ENCODE results near the gene NDC1. TPM values are rescaled to one million over a fixed set of nuclear protein-coding genes. Genes with fewer than 3 reads are reported as not detected.

Gene NDC1
- total RNA-seq, 2 experiments from 2014 or later: 23.2 to 24.7 TPM

DNA sequence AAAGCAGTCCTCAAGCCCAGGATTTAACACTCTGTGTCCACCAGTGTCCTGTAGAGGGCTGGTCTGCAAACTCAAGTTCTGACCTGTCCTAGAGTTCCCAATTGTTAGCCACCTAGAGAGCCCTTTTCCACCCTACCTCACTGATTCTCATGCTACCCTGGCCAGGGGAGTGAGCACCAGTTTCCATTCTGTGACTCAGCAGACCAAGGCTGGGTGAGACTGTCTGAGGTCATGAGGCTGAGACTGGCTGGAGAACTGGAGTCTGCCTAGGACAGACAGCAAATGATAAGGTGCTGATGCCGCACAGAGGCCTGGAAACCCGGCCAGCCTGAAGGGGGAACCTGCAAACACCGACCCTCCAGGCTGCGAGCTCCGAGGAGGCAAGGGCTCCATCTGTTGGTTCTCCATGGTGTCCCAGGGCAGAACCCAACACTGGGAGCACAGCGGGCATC is 112.8 kb downstream of the NDC1 start:
- no peak for DNase-seq
- Mint-ChIP-seq H3K36me3 (ENCODE audit: low read depth) (no peaks in the 10 kb centered on the region), H3K27me3 (peaks cover 8% of the 10 kb centered on the region), H3K4me3 (no peak overlapping the region), H3K9me3 (no peaks in the 10 kb centered on the region), H3K4me1 (no peaks in the 10 kb centered on the region), H3K27ac (no peak overlapping the region)
- POLR2A ChIA-PET: no interaction called here
- CTCF ChIA-PET: interaction anchor here (0.6 kb wide), 1 partner anchor 9 kb away, joined by 3 read pairs; no protein-coding TSS in a partner anchor

DNA sequence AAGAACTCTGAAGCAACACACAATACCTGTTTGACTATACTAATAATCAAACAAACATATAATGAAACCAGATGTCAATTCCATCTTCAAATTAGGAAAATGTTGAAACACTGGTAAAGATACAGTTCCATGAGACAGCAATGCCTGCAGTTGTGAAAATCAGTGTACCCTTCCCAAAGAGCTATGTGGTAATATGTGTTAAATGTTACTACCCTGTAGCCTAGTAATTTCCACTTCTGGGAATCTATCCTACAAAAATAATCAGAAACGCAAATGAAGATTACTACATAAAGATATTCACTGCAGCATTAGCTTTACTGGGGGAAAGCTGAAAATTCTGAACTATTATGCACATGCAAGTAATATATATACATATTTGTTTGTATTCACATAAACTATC is 116.1 kb downstream of the NDC1 start:
- CTCF ChIA-PET: no interaction called here
- H3K9me3 Mint-ChIP-seq: no peaks in the 10 kb centered on the region
- DNase-seq: no peak
- no peak overlapping the region for H3K4me3 Mint-ChIP-seq
- no peaks in the 10 kb centered on the region for H3K4me1 Mint-ChIP-seq
- H3K36me3 Mint-ChIP-seq (ENCODE audit: low read depth): no peaks in the 10 kb centered on the region
- POLR2A ChIA-PET: no interaction called here
- H3K27ac Mint-ChIP-seq: no peak overlapping the region
- H3K27me3 Mint-ChIP-seq: peaks cover 13% of the 10 kb centered on the region

DNA sequence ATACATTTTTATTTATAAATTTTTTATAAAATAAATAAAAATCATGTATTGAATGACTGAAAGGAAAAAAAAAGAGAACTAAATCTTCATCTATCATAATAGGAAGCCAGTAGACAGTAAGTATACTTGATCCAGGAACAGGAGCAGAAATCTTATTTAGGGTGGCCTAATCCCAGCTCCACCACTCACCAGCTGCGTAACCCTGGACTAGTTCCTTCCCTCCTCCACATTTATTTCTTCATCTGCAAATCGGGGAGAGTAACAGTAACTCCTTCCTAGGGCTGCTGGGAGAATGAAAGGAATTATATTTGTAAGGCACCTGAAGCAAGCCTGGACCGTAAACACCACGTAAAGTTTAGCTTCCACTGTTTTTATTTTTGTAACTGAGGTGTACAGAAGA is 117.0 kb downstream of the NDC1 start:
- Mint-ChIP-seq H3K27me3 (peaks cover 13% of the 10 kb centered on the region), H3K4me3 (no peak overlapping the region), H3K36me3 (ENCODE audit: low read depth) (no peaks in the 10 kb centered on the region), H3K4me1 (no peaks in the 10 kb centered on the region), H3K27ac (no peak overlapping the region), H3K9me3 (no peaks in the 10 kb centered on the region)
- ChIA-PET CTCF (no interaction called here), POLR2A (no interaction called here)
- DNase-seq: no peak

DNA sequence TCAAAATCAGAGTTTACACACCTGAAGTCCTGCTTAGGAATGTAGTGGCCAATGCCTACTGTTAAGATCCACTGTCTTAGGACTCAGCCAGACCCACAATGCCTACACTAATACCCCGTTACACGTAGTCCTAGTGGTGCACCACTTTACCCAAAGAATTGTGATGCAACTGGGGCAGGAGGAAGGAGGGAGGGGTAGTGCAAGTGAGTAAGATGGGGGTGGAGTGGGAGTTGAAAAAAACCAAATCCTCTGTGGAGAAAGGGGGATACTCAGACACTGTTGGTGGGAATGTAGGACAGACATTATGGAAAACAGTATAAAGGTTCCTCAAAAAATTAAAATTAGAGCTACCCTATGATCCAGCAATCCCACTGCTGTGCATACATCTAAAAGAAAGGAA is 118.6 kb downstream of the NDC1 start:
- Mint-ChIP-seq H3K9me3 (no peaks in the 10 kb centered on the region), H3K4me3 (no peak overlapping the region), H3K4me1 (no peaks in the 10 kb centered on the region), H3K36me3 (ENCODE audit: low read depth) (no peaks in the 10 kb centered on the region), H3K27me3 (peaks cover 13% of the 10 kb centered on the region), H3K27ac (no peak overlapping the region)
- DNase-seq: no peak
- POLR2A ChIA-PET: no interaction called here
- CTCF ChIA-PET: no interaction called here

DNA sequence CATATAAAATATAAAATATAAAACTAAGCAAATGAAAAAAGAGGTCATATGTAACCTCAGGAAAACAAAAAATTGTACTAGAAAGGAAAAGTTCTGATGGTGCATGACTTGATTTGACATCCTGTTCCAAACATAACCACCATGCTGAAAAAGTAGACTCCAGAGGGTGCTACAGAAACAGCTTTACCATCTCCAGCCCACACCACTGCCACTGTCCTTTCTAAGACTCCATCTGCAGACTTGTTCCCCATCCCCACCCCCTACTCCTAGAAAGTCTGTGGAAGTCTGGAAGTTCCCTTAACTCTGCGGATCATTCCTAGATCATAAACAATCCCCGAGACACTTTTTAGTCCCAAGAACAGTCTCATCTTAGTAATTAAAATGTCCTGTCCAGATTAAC is 119.7 kb downstream of the NDC1 start:
- H3K4me1 Mint-ChIP-seq: no peaks in the 10 kb centered on the region
- no peaks in the 10 kb centered on the region for H3K36me3 Mint-ChIP-seq (ENCODE audit: low read depth)

DNA sequence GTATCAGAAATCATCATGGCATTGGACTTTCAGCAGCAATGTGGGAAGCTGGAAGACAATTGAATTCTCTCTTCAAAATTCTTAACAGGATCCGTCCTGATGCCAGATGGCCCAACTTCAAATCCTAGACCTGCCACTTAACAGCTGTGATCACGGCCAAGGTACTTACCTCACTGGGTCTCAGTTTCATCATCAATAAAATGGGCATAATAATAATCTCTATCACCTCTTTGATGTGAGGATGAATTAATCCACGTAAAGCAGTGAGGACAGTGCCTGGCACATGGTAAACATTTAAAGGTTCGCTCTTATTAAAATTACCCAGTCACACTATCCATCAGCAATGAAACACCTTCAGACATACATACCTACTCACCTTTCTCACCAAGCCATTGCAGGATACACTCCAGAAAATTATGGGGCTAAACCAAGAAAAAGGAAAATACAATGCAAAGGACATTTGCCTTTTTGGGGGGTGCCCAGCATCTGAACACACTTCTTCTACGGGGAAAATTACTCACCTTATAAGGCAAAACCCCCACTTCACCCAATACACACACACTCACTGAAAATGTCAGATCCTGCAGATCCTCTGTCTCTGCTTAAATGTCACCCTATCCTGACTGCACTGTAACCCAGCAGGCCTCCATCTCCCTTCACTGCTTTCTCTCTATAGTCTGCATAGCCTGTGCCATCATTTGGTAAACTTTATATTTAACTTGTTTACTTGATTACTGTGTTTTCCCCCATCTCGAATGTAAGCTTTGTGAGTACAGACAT is 120.9 kb downstream of the NDC1 start:
- peaks cover 14% of the 10 kb centered on the region for H3K27me3 Mint-ChIP-seq
- H3K4me3 Mint-ChIP-seq: no peak overlapping the region
- H3K27ac Mint-ChIP-seq: no peak overlapping the region
- CTCF ChIA-PET: no interaction called here
- no peaks in the 10 kb centered on the region for H3K36me3 Mint-ChIP-seq (ENCODE audit: low read depth)
- H3K4me1 Mint-ChIP-seq: no peaks in the 10 kb centered on the region
- POLR2A ChIA-PET: no interaction called here
- no peak for DNase-seq
- H3K9me3 Mint-ChIP-seq: no peaks in the 10 kb centered on the region

More for the DNA sequence above, 119.7 kb downstream of the NDC1 start:
- no peak for DNase-seq
- Mint-ChIP-seq H3K9me3 (no peaks in the 10 kb centered on the region), H3K4me3 (no peak overlapping the region), H3K27me3 (peaks cover 11% of the 10 kb centered on the region), H3K27ac (no peak overlapping the region)
- ChIA-PET POLR2A (no interaction called here), CTCF (no interaction called here)

DNA sequence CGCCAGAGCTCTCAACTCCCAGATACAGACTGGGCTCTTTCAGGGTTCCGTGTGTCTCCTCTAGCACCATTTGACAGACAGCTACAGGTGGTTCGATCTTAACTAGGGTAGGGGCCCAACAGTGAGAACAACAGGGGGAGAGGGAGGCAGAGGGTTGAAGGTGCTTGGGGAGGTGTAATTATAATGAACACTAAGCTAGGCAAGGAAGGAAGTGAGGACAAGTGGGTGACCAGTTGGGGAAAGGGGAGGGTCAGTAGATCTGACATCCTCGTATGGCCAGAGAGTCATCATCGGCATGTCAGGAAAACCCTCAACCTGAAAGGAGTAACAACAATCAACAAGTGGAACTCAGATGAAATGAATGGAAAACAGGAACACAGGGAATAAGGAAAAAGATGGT is 121.9 kb downstream of the NDC1 start:
- H3K9me3 Mint-ChIP-seq: no peaks in the 10 kb centered on the region
- ChIA-PET CTCF (interaction anchor here (1.0 to 1.1 kb wide), 3 partner anchors 9 to 242 kb away, joined by 3 read pairs; no protein-coding TSS in a partner anchor), POLR2A (no interaction called here)
- no peak for DNase-seq
- H3K27me3 Mint-ChIP-seq: peaks cover 14% of the 10 kb centered on the region
- no peaks in the 10 kb centered on the region for H3K4me1 Mint-ChIP-seq
- no peak overlapping the region for H3K4me3 Mint-ChIP-seq
- no peaks in the 10 kb centered on the region for H3K36me3 Mint-ChIP-seq (ENCODE audit: low read depth)
- no peak overlapping the region for H3K27ac Mint-ChIP-seq

DNA sequence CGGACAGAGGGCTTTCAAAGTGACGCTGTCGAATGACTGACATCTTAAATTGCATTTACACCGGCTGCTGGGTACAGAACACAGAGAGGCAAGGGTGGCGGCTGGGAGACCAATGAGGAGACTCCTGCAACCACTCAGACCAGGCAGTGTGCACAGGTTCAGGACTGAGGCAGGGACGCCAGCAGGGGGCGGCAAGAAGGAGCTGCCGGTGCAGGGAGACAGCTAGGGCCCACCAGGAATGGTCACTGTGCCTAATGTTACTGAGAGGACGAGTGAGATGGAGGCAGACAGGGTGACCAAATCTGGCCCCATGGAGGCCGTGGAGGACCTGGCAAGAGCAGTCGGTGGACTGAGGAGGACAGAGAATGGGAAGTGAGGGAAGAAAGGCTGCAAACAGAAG is 122.6 kb downstream of the NDC1 start:
- H3K4me1 Mint-ChIP-seq: no peaks in the 10 kb centered on the region
- no peak overlapping the region for H3K4me3 Mint-ChIP-seq
- H3K9me3 Mint-ChIP-seq: no peaks in the 10 kb centered on the region
- no peaks in the 10 kb centered on the region for H3K36me3 Mint-ChIP-seq (ENCODE audit: low read depth)
- DNase-seq: no peak
- ChIA-PET POLR2A (no interaction called here), CTCF (interaction anchor here (1.0 to 1.1 kb wide), 3 partner anchors 10 to 243 kb away, joined by 3 read pairs; no protein-coding TSS in a partner anchor)
- H3K27me3 Mint-ChIP-seq: peaks cover 14% of the 10 kb centered on the region
- H3K27ac Mint-ChIP-seq: no peak overlapping the region

Other genes with a start within 250 kb of the NDC1 start
- gene GLIS1, start 99.1 kb downstream of the NDC1 start, total RNA-seq: not detected
- 10 to 100 TPM; 17.8 to 19.7 TPM for gene YIPF1, start 51.5 kb upstream of the NDC1 start, total RNA-seq
- gene DIO1, start 55.9 kb upstream of the NDC1 start, total RNA-seq: not detected
- 10 to 100 TPM; 60.2 to 63.2 TPM for gene IFT25, start 107.4 kb upstream of the NDC1 start, total RNA-seq
- 10 to 100 TPM; 19.9 to 20.8 TPM for gene LRRC42, start 108.1 kb upstream of the NDC1 start, total RNA-seq
- not detected for gene LDLRAD1, start 179.9 kb upstream of the NDC1 start, total RNA-seq
- 100 to 1,000 TPM; 278 to 280 TPM for gene TMEM59, start 214.9 kb upstream of the NDC1 start, total RNA-seq
- gene TCEANC2, start 215.3 kb upstream of the NDC1 start, total RNA-seq: 10 to 100 TPM; 11.5 to 13.5 TPM

Measured in activated CD4-positive, alpha-beta memory T cell treated with anti-CD3 and anti-CD28 coated beads, Interleukin-2, amount 10 ng/mL, durations not matched to agents 7 days and 5 days (primary cell).